Measurements from ENCODE around the gene LNPK.
"Not testable (repeated sequence)": the region's sequence is repeated elsewhere in the genome, so short reads cannot be mapped to it uniquely, and the experiment has no call there.

The LNPK gene

DNA sequence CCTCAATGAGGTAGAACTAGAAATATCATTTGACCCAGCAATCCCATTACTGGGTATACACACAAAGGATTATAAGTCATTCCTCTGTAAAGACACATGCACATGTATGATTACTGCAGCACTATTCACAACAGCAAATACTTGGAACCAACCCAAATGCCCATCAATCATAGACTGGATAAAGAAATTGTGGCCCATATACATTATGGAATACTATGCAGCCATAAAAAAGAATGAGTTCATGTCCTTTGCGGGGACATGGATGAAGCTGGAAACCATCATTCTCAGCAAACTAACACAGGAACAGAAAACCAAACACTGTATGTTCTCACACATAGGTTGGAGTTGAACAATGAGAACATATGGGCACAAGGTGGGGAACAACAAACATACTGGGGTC is 106.1 kb downstream of the LNPK start:
- not testable (repeated sequence) for ATAC-seq

DNA sequence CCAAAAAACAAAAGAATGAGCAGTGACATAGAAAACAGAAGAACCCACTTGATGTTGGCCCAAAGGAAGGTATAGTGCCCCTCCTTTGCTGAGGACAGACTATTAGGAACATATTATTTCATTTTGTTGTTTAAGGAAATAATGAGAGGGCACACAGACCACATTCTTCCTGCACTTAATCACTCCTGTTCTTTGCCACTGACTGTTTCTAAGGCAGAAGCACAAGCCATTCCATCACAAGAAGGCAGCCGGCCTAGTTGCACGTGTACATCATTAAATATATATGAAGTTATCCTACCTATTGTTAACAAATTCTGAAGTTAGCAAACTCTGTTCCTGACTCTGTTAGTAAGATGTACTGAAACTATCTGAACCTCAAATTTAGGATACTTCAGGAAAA is 110.0 kb downstream of the LNPK start:
- ATAC-seq, result no peak

DNA sequence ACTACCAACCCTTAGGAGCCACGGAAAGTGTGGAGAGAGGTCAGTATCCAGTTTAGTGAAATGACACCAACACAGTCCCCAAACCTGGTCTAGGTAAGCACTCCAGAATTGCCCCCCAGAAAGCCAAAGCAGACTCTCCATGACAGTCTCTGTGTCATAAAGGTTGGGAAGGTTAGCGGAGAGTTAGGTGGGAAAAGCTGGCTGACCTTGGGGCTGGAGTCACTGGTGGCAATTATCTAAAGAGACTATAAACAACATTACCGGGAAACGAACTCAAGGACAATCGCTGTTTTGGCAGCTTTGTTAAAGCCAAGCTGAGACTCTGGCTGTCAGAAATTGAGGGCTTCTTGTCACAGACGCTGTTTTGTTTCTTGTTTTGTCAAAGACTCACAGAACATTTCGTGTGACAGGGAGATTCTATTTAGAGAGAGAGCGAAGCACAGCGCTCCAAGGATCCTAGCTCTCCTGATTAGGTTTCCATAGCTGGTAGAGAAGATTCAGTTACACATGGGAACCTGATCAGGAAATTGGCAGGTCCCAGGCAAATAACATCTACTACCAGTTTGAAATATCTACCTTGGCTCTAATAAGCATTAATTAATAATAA is 111.3 kb downstream of the LNPK start:
- no peak for ATAC-seq

DNA sequence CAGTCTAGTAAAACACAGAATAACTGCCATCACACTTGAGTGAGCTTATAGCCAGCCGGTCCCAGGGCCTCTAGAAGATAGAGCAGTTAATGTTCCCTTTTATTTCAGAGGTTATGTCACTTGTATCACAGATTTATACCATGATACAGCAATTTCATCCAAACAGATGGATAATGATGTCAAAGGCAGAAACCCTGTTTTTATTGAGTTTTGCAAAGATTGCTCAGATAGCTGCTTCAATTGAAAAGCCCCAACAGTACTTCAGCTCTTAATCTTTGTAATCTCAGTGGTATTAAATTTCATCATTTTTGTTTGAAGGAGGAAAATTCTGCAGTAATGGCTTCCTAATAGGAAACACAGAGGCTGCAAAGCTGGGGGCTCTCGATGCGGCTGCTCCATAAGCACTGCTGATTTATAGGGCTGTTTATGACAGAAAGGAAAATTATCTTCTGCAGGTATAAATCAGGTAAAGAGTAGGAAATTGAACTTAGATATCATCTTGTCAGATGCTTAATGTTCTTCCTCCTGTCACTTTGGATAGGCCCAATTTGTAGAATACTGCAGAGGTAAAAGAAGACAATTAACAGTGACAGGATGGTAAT is 112.3 kb downstream of the LNPK start:
- ATAC-seq, result no peak

DNA sequence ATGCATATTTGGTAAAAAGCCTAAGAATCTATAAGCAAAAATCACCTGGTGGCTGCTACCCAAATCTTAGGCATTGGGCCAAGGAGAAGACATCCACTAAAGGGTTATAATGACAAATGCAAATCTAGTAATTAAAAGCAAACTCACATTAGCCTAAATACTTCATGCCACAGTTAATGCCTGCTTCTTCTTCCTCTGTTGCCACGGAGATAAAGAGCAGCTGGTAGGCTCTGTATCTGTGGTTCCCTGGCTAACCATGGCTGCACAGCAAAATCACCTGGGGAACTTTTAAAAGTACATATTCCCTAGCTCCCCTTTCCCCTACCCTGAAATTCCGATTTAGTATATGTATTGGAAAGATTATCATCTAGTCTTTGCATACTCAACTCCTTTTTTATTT is 114.3 kb downstream of the LNPK start:
- ATAC-seq, result no peak

DNA sequence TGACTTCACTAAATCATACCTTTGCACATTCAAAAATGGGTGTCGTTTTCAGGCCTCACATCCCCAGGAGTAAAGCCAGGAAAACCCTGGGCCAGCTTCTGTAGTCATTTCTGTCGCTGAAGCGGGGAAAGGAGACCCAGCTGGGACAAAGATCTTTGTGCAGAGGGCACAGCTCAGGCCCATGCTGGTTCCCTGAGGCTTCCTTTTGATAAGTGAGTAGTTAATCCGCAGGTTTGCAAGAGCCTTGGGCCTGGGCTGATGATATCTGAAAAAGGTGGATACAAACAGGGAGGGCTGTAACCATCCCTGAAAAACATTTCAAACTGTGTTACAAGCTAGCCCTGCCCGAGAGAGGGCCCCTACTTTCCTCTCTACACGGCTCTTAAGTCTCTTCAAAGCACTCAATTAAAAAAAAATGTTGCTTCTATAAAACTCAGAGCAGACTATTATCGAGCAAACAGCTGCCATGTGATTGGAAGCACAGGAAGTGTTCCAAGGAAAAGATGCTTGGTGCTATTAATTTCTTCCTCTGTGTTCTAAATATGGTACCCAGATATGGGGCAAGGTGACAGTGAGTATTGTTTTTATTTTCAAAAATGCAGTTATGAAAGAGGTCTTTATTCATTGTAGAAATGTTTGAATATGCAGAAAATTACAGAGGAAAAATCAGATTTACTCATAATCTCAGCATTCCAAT is 117.2 kb downstream of the LNPK start:
- ATAC-seq, result no peak

DNA sequence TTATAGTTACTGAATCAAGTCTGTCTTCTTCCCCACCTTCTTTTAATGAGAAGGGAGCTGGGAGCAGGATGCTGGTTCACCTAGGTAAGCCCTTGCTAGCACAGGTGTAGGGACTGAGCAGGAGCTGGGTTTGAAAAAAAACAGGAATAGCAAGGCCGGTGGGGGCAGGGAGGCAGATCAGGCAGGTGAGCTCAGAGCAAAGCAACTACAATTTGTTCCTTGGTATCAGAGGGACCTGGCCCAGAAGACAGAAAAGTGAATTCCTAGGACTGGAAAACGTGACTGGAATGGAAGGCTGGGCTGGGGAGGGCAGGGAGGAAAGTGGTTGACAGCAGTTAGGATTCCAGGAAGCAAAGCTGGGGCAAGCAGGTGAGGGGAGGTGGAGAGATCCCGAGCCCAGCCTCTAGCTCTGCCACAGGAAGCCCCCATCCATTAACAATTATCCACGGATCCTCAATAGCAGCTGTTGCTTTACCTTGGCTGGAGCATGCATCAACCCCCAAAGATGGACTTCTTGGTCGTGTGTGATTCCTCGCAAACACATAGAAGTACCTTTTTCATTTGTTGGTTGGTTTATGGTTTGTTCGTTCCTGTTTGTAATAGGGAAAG is 118.4 kb downstream of the LNPK start:
- ATAC-seq, result no peak

DNA sequence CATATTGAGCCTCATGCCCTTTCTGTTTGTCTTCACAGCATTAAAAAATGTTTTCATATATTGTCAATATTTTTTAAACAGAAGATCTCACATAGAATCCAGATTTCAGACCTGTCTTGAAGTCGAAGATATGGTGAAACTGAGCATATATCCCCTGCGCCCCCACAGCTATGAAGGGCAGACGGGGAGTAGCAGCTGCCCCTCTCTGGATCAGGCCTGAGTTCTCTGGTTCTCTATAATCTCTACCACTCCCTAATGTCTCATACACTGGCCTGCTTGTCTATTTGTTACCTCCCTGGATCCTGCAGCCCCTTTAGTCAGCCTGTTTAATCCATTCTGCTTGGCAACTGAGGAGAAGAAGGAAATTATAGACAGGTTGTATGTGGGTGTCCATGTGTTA is 122.4 kb downstream of the LNPK start:
- no peak for ATAC-seq

DNA sequence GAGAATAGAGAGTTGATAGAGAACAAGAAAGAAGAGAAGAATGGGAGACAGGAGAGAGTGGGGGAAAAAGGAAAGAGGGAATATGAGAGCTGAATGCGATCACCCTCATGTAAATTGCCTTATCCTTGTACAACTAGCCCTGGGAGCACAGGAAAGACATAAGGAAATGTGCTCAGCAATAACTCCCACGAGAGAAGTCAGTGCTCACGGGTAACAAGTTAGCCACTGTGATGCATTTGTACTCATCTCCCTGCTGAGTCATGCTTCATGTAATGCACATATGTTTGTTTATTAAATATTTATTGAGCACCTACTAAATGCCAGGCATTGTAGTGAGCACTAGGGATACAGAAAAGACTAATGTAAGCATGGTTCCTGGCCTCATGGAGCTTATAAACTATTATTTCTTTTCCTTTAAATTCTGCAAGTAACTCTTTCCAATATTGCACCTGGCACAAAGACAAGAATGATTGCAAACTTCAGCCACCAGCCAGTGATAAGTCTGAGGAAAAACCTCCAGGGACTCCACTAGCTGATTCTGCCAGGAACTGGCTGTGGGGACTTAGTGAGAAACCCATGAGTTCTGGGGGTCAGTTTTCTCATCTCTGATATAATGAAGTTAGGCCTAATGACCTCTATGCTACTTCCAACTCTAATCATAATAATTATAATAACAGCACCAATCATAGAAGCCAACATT is 124.1 kb downstream of the LNPK start:
- ATAC-seq, result no peak

DNA sequence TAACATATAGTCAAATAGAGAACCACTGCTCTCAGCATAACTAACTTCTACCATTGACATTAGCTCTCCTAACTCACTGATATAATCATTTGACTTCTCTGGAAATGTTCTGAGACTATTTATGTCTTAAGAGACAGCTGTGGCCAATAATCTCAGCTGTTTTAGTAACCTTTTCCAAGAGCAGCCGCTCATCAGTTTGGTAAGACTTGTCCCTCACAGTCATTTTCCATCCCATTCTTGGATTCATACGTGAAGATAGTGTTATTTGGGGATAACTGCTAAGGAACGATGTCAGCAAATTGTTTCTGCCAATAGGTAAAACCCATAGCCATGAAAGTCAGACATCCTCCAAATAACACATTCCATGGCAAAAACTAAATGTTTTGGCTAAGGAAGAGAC is 127.8 kb downstream of the LNPK start:
- no peak for ATAC-seq
